HepG2 (cell line): ENCODE data around the gene BAZ2A. TPM values are rescaled to one million over a fixed set of nuclear protein-coding genes. Genes with fewer than 3 reads are reported as not detected.

ENCODE experiments used
- ATAC-seq: fragments of 200-7000 bp; cut with Tn5 transposase; 3 replicates; pipeline ENCODE4 v1.9.1; 2020; ENCODE audit warnings: mild to moderate bottlenecking, moderate library complexity
- BruUV-seq: library from RNA; stranded (reverse); fragments of 400-500 nt; replicated peaks from 2 replicates; lab custom pipeline; 2021; lab: Mats Ljungman, UMichigan
- CTCF ChIA-PET: fragments of 300-600 bp; formaldehyde crosslinking; extraction: SDS; loops from one replicate; lab custom pipeline; 2021; ENCODE audit warnings: low total read pairs, inconsistent platforms, low intra/inter-chr PET ratio; lab: Yijun Ruan, JAX
- POLR2A ChIA-PET: fragments of 350-600 bp; sonication (Branson Sonifier 250); formaldehyde crosslinking; loops from one replicate; lab custom pipeline; 2020; ENCODE audit warnings: antibody characterized with exemption, inconsistent platforms; lab: Yijun Ruan, JAX
- DNase-seq: peaks from one replicate; pipeline ENCODE4 v3.0.0-alpha.2; 2015; ENCODE audit warnings: low spot score
- FAIRE-seq: peaks from 3 replicates; lab custom pipeline; 2011; peaks lifted over from hg19 to GRCh38; lab: Jason Lieb, UNC
- H2AFZ ChIP-seq: one replicate; pipeline ENCODE4 v1.6.1; 2011; ENCODE audit warnings: low read length, inconsistent platforms
- H3K27ac ChIP-seq: fragments of 300-600 bp; 3 replicates; pipeline ENCODE4 v1.8.0; 2011; ENCODE audit warnings: mixed run types, mild to moderate bottlenecking, mixed read lengths, low read length, inconsistent platforms; ENCODE audit not compliant: insufficient read depth; ENCODE audit errors: extremely low read length
- H3K27me3 ChIP-seq, 2 experiments: fragments of 200-600 bp in 1 of 2; 2 replicates in 1 of 2; 3 replicates in 1 of 2; pipeline versions ENCODE4 v1.6.0 to v1.8.0; 2011; ENCODE audit warnings: low read length in 2 of 2, mild to moderate bottlenecking in 2 of 2, moderate library complexity in 2 of 2, inconsistent platforms in 1 of 2; ENCODE audit not compliant: insufficient read depth in 2 of 2, control insufficient read depth in 1 of 2
- H3K36me3 ChIP-seq, 2 experiments: fragments of 200-600 bp in 1 of 2; replicated peaks in 1 of 2; 2 replicates in 1 of 2; 3 replicates in 1 of 2; pipeline versions ENCODE4 v1.5.1 to v1.8.0; 2011; ENCODE audit warnings: low read length in 2 of 2, inconsistent platforms in 1 of 2; ENCODE audit not compliant: insufficient read depth in 2 of 2, control insufficient read depth in 1 of 2
- H3K4me1 ChIP-seq: 2 replicates; pipeline ENCODE4 v1.5.1; 2012; ENCODE audit warnings: low read length, inconsistent platforms; ENCODE audit not compliant: insufficient read depth
- H3K4me2 ChIP-seq: 2 replicates; pipeline ENCODE4 v1.6.0; 2011; ENCODE audit warnings: low read depth, low read length, inconsistent platforms
- H3K4me3 ChIP-seq, 3 experiments: fragments of 200-600 bp in 1 of 3; sonication (generic), shearing (Covaris generic) in 1 of 3; replicated peaks in 1 of 3; 2 replicates each; pipeline ENCODE4 v1.5.1; 2011 to 2016; ENCODE audit warnings: low read length in 3 of 3, inconsistent platforms in 2 of 3, low read depth in 2 of 3, mild to moderate bottlenecking in 2 of 3, control low read depth in 1 of 3, mixed read lengths in 1 of 3; ENCODE audit not compliant: insufficient read depth in 1 of 3
- H3K79me2 ChIP-seq: one replicate; pipeline ENCODE4 v1.6.1; 2011; ENCODE audit warnings: low read length, inconsistent platforms; ENCODE audit not compliant: insufficient read depth
- H3K9ac ChIP-seq: 2 replicates; pipeline ENCODE4 v1.6.0; 2011; ENCODE audit warnings: mild to moderate bottlenecking, low read depth, low read length, inconsistent platforms; ENCODE audit not compliant: insufficient read depth
- H3K9me3 ChIP-seq: 2 replicates; pipeline ENCODE4 v1.5.1; 2012; ENCODE audit warnings: mild to moderate bottlenecking, low read length
- H4K20me1 ChIP-seq: 2 replicates; pipeline ENCODE4 v1.6.0; 2011; ENCODE audit warnings: inconsistent platforms, mild to moderate bottlenecking, low read length, moderate library complexity; ENCODE audit not compliant: insufficient read depth
- ATF7-NPFF ChIP-seq: sonication (generic); formaldehyde crosslinking; IDR thresholded peaks from 2 replicates; pipeline ENCODE4 v1.8.1; 2023; ENCODE audit warnings: mild to moderate bottlenecking, low read depth, missing genetic modification reagents, moderate library complexity
- FOXM1 ChIP-seq: sonication (generic); formaldehyde crosslinking; IDR thresholded peaks from 2 replicates; pipeline ENCODE4 v1.5.0; 2020; ENCODE audit warnings: missing genetic modification reagents
- MEIS2 ChIP-seq: sonication (generic); formaldehyde crosslinking; IDR thresholded peaks from 2 replicates; pipeline ENCODE4 v1.9.0; 2021; ENCODE audit warnings: mild to moderate bottlenecking, missing genetic modification reagents
- NFATC3 ChIP-seq: sonication (generic); formaldehyde crosslinking; IDR thresholded peaks from 2 replicates; pipeline ENCODE4 v1.5.1; 2020; ENCODE audit warnings: mild to moderate bottlenecking, missing genetic modification reagents
- NFE2L2 ChIP-seq: fragments of 150-350 bp; IDR thresholded peaks from 2 replicates; pipeline ENCODE4 v1.6.1; 2014; ENCODE audit warnings: low read length
- POLR2AphosphoS2 ChIP-seq: IDR thresholded peaks from 2 replicates; pipeline ENCODE4 v1.6.1; 2011; ENCODE audit warnings: low read depth, low read length, improper control_type of control experiment
- POLR2AphosphoS5 ChIP-seq: IDR thresholded peaks from 2 replicates; pipeline ENCODE4 v1.6.1; 2012; ENCODE audit warnings: low read depth, low read length
- SNAPC2 ChIP-seq: sonication (generic); formaldehyde crosslinking; IDR thresholded peaks from 2 replicates; pipeline ENCODE4 v1.8.1; 2022; ENCODE audit warnings: mild to moderate bottlenecking, missing genetic modification reagents
- SUZ12 ChIP-seq: fragments of 150-350 bp; IDR thresholded peaks from 2 replicates; pipeline ENCODE4 v1.6.1; 2014; ENCODE audit warnings: low read depth, low read length
- ZFP91 ChIP-seq: sonication (generic); formaldehyde crosslinking; IDR thresholded peaks from 2 replicates; pipeline ENCODE4 v1.9.0; 2022; ENCODE audit warnings: missing genetic modification reagents, mild to moderate bottlenecking, borderline replicate concordance
- ZFYVE20 ChIP-seq: sonication (generic); formaldehyde crosslinking; IDR thresholded peaks from 2 replicates; pipeline ENCODE4 v1.8.0; 2023; ENCODE audit warnings: low read depth, mild to moderate bottlenecking, moderate library complexity, missing genetic modification reagents, borderline replicate concordance
- ZHX2 ChIP-seq, 2 experiments: sonication (generic) in 1 of 2; formaldehyde crosslinking in 1 of 2; IDR thresholded peaks; 2 replicates each; pipeline versions ENCODE4 v1.6.1 to v1.9.0; 2014 to 2022; ENCODE audit warnings: antibody characterized with exemption in 1 of 2, borderline replicate concordance in 1 of 2, inconsistent platforms in 1 of 2, low read depth in 1 of 2, missing genetic modification reagents in 1 of 2
- ZNF367 ChIP-seq: sonication (generic); formaldehyde crosslinking; IDR thresholded peaks from 2 replicates; pipeline ENCODE4 v1.4.0; 2020; ENCODE audit warnings: missing genetic modification reagents, borderline replicate concordance
- ZNF546 ChIP-seq: sonication (generic); formaldehyde crosslinking; conservative IDR thresholded peaks from 2 replicates; pipeline ENCODE4 v1.8.1; 2023; ENCODE audit warnings: mild to moderate bottlenecking, missing genetic modification reagents
- ZNF556 ChIP-seq: sonication (generic); formaldehyde crosslinking; IDR thresholded peaks from 2 replicates; pipeline ENCODE4 v1.4.0; 2020; ENCODE audit warnings: mild to moderate bottlenecking, missing genetic modification reagents, borderline replicate concordance
- ZNF75D ChIP-seq: sonication (generic); formaldehyde crosslinking; IDR thresholded peaks from 2 replicates; pipeline ENCODE4 v1.8.1; 2023; ENCODE audit warnings: missing genetic modification reagents, mild to moderate bottlenecking, borderline replicate concordance
- WGBS: methylation state at CpG from one replicate; pipeline ENCODE4 v1.1.6; 2017; ENCODE audit warnings: low lambda C conversion rate; 5-methylcytosine and 5-hydroxymethylcytosine counted together
- in situ Hi-C: cut with HindIII; loops from 2 replicates; pipeline ENCODE4 v1.10.0; 2017; ENCODE audit warnings: low pct_unique_long_range_greater_than_20kb; ENCODE audit not compliant: extremely low pct_ligation_motif_present
- intact Hi-C: fragments of 100-400 bp; cut with micrococcal nuclease; formaldehyde crosslinking; loops from one replicate; pipeline ENCODE4 v1.10.0; 2022; ENCODE audit not compliant: unreplicated experiment
- polyA plus RNA-seq, 8 experiments: library from polyadenylated mRNA; depleted of rRNA in 3 of 8; stranded (reverse) in 7 of 8; unstranded in 1 of 8; fragments of >200 nt; fragmentation: Illumina TruSeq in 4 of 8; extraction: Trizol in 4 of 8; gene quantifications; 2 replicates each; pipeline versions ENCODE4 v1.2.1 to v1.2.3, GENCODE V29; 2011 to 2016; ENCODE audit warnings: low read depth in 4 of 8, missing spikeins in 1 of 8, mixed read lengths in 1 of 8; ENCODE audit not compliant: insufficient read depth in 1 of 8
- total RNA-seq, 5 experiments: library from RNA; depleted of rRNA; stranded (reverse); fragments of >200 nt; fragmentation: Illumina TruSeq; extraction: Trizol; gene quantifications; 2 replicates each; pipeline ENCODE4 v1.2.3, GENCODE V29; 2016; ENCODE audit warnings: low read depth in 1 of 5

The BAZ2A gene
- total and polyA plus RNA-seq, 2 of the 13 experiments (the other 11 are each of a cell fraction or from before 2014, with no cell fraction given): 21.8 to 73.5 TPM

GRCh38 chr12:56661979-56662638 lies 32.0 kb upstream of the BAZ2A start (continued):
- TF ChIP-seq ZFYVE20 (CRISPR knock-in tag) (no peak), ZNF75D (CRISPR knock-in tag) (no peak), POLR2AphosphoS5 (peak; percentile 37), NFATC3 (no peak), ZFP91 (CRISPR knock-in tag) (peak; percentile 24; the same call in 1 of the 2 replicates), POLR2AphosphoS2 (0 out of 2 replicates have a peak, but pooled peaks have one; percentile 39)

GRCh38 chr12:56661560-56661959 lies 31.4 kb upstream of the BAZ2A start:
- ChIA-PET CTCF (no interaction called here), POLR2A (interaction anchor here (1.7 kb wide), 1 partner anchor 25 kb away, joined by 7 read pairs; no protein-coding TSS in a partner anchor)
- DNase-seq: no peak
- BruUV-seq: no TSS peak
- Histone ChIP-seq H3K4me1 (no peaks in the 10 kb centered on the region), H3K9me3 (no peaks in the 10 kb centered on the region), H3K27me3 (no peaks in the 10 kb centered on the region), H3K27ac (no peak overlapping the region), H2AFZ (no peak overlapping the region), H3K9ac (no peak overlapping the region), H3K79me2 (no peaks in the 10 kb centered on the region), H3K36me3 (peaks cover 3 to 22% of the 10 kb centered on the region in 2 experiments), H3K4me2 (no peak overlapping the region), H3K4me3 (no peak overlapping the region), H4K20me1 (no peaks in the 10 kb centered on the region)
- 95% methylated on average over 7 of the region's 7 CpGs for WGBS
- in situ Hi-C loops (no loop called here), intact Hi-C loops (no loop called here)
- no peak for FAIRE-seq
- ATAC-seq: 0 out of 3 replicates have a peak, but pooled peaks have one; percentile 7
- no peak for TF ChIP-seq SNAPC2 (CRISPR knock-in tag)
- no peak for TF ChIP-seq SUZ12
- no peak for TF ChIP-seq ZNF546 (CRISPR knock-in tag)
- TF ChIP-seq FOXM1 (CRISPR knock-in tag): no peak
- TF ChIP-seq ATF7-NPFF: no peak
- no peak for TF ChIP-seq NFE2L2
- TF ChIP-seq POLR2AphosphoS5: no peak
- no peak for TF ChIP-seq ZHX2 (IDR thresholded peaks at IDR 0.05; ENCODE audit: low read depth)
- TF ChIP-seq ZHX2 (CRISPR knock-in tag; IDR thresholded peaks at IDR 0.05; ENCODE audit: borderline replicate concordance): no peak
- no peak for TF ChIP-seq ZNF556 (CRISPR knock-in tag)
- no peak for TF ChIP-seq MEIS2 (CRISPR knock-in tag)
- no peak for TF ChIP-seq ZNF367 (CRISPR knock-in tag)
